GF-D8 (cell line): ENCODE data around the gene SNX33.
A peak's percentile ranks its signal among the peaks of the same experiment; 100 is the strongest.
"Not testable (repeated sequence)": the region's sequence is repeated elsewhere in the genome, so short reads cannot be mapped to it uniquely, and the experiment has no call there.

Experiments used
- DNase-seq: peaks from one replicate; lab custom pipeline; 2025; lab: John Stamatoyannopoulos, UW

SNX33 gene, protein sequence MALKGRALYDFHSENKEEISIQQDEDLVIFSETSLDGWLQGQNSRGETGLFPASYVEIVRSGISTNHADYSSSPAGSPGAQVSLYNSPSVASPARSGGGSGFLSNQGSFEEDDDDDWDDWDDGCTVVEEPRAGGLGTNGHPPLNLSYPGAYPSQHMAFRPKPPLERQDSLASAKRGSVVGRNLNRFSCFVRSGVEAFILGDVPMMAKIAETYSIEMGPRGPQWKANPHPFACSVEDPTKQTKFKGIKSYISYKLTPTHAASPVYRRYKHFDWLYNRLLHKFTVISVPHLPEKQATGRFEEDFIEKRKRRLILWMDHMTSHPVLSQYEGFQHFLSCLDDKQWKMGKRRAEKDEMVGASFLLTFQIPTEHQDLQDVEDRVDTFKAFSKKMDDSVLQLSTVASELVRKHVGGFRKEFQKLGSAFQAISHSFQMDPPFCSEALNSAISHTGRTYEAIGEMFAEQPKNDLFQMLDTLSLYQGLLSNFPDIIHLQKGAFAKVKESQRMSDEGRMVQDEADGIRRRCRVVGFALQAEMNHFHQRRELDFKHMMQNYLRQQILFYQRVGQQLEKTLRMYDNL

DNA sequence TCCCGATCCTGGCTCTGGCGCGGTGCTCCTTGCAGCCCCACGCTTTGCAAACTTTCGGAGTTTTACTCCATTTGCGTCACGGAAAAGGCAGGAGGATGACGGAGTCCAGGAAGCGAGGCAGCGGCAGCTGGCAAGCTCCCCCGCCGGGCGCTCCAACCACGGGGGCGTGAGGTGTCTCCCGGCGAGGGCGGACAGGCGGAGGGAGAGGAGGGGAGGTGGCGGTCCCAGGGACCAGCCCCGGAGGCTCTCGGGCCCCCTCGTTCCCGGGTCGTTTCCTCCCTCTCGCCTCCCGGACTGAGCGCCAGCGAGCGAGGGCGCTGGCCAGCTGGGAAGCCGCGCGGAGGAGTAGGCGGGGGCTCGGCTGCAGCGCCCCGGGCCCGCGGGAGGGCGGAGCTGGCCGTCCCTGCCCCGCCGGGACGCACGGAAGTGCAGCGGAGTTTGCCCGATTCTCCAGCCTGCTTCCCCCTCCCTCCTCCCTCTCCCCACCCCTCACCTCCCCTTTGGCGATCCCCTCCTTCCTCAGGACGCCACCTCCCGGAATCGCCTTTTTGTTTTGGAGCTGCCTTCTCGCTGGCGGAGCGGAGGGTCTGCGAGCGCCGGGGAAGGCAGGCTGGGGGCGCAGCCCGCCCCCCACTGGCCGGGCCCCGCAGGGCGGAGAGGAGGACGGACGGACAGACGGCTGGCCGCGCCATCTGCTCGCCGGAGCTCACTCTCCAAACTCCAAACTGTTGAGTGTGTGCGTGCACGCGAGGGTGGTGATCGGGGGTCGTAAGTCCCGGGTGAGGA, at the start of gene SNX33:
Gene SNX33 (plus strand): TSS at position 543 of the 786 bp plus-strand sequence. CDS start 1,191 bp downstream, outside the sequence.
- no peak for DNase-seq

DNA sequence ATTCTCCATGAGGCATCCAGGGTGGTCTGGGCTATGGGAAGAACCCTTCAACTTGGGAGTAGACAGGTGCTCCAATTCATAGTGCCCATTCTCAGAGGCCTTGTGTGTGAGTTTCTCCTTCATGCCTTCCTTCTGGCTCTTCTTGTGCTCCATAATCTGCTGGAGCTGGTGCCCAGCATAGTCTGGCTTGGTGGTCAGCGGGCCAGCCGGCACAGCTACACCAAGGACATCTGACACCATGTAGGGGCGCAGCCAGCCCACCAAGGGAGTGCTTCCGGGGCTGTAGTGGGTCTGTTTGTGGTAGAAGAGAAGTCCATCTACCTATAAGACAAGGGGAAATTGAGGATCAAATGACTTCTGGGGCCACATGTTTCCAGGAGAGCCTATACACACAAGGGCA, 49.4 kb upstream of the SNX33 start:
- DNase-seq, result no peak

DNA sequence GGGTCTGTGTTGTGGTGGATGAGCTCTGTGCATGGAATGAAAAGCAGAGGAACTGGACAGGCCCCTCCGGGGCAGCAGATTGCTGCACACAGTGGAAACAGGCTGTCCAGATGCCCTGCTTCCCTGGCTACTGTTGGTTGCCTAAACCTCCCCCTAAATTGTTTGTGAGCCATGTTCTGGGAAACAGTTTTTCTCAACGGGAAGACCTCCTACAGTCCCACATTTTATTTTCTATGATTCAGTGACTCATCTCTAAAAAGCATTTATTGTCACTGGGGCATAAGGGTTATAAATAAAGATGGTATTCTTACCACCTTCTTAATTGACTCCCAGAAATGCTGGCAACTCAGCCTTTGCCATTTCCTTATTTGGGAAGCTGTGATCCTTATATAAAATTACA, 48.3 kb upstream of the SNX33 start:
- no peak for DNase-seq

DNA sequence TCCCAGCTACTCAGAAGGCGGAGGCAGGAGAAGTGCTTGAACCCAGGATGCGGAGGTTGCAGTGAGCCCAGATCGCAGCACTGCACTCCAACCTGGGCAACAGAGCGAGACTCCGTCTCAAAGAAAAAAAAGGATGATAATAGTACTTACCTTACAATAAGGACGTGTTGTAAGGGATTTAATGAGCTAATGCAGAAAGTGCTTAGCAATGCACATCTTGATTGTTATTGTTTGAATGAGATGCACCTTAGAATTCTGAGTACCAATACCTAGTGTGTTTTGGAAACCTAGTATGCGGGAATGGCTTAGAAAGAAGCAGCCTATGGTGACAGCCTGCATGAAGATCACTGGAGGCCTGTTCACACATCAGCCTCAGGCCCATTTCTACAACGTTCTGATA, 41.7 kb upstream of the SNX33 start:
- DNase-seq, result no peak

DNA sequence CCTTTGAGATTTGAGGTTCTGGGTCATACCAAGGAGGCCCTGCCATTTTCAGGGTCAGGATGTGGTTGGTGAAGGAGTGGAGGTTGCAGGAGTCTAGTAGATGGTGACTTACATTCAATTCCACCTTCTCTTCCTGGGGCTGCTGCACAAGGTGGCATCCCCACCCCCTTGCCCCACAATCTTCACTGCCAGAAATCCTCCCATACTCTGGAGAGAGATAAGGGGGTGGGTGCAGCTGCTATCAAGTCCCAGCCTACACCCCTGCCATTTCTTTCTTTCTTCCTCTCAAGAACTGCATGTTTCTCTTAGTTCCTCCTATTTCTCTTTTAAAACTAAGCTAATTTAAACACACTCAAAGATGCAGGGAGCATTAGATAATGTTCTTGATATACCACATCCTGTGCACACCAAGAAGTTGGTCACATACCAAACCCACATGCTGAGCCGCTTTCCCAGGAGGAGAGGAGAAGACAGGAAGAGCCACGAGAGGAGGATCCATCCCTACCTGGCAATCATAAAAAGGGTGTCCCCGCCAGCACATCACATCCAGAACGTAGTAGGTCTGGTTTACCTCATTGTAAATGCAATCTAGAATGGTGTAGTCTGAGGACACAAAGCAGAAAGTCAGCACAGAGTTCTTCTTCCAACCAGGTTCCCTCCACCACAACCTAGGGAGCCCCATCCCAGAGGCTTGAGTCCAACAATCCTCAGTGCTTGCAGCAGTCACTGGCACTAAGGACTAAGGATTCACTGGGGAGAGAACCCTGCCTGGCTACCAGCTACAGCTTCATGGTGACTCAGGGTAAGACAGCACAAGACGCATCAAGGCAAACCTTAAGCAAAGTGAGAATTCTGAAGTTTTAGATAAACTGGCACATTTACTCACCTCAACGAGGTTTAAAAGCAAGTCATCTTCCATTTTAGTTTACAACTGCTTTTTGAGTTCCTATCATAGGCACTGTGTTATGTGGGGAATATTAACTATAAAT, 40.7 kb upstream of the SNX33 start:
- peak; percentile 36 for DNase-seq

DNA sequence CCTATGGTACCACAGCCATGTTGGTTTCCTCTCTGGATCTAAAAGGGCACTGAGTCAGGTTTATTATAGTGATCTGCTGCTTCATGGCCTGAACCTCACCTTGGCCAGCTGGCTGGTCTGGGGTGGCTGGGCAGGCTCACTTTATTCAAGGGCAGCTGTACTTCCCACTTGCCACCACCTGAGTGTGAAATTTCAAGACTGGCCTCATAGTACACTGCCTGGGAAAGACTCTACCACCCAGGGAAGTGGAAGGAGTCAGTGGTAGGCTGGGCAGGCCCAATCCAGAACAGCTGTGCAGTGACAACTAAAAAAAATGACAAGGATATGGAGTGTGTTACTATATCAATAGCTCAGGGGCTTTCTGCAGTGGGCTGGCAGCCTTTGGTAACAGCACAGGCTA, 30.9 kb upstream of the SNX33 start:
- DNase-seq, result no peak

DNA sequence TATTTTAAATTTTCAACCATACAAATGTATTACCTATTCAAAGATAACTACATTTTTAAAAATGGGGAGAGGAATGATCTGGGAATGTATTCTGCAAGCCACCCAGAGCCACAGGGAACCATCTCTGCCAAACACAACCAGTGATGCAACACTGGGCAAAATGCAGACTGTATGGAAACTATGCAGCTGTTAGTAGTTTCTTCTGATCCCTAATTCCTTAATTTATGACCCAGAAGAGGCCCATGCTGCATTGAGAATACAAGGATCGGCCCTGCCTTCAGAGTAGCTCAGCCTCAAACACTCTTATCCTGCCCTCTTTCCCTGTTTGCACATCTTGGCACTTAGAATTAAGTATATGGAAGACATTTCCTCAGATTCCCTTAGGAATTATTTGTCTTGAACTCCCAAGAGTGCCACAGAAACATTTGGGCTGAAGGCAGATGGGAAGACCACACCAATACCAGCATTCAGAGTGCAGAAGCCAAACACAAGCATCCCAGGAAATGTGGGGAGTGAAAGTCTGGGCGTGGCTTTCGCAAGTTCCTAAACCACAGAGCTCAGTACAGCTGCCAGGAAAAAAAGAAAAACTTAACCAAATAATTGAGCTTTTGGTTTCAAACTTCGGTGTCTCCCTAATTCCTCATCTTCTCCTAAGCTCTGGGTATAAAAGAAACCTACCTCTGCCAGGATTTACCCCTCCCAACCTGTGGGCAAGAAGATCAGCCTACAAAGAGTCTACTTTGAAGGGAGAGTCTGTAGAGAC, 27.5 kb upstream of the SNX33 start:
- peak; percentile 23 for DNase-seq

DNA sequence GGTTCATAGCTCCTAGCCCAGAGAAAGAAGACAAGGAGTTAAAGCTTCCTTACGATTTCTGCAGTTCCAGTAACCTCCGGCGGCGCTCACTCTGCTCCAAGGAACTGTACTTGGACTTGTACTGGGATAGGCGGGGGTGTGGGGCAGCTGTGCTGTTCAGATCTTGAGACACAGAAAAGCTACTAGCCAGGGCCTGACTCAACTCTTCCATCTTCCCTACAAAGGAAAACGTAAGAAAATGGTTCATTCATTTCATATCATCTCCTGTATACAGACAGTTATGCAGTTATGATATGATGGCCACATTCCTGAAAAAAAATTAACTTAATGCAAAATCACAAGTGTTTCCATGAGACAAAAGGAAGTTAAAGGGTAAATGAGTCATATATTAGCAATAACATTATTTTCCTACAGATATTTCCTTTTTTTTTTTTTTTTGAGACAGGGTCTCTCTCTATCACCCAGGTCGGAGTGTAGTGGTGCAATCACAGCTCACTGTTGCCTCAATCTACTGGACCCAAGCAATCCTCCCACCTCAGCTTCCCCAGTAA, 26.8 kb upstream of the SNX33 start:
- peak; percentile 38 for DNase-seq

DNA sequence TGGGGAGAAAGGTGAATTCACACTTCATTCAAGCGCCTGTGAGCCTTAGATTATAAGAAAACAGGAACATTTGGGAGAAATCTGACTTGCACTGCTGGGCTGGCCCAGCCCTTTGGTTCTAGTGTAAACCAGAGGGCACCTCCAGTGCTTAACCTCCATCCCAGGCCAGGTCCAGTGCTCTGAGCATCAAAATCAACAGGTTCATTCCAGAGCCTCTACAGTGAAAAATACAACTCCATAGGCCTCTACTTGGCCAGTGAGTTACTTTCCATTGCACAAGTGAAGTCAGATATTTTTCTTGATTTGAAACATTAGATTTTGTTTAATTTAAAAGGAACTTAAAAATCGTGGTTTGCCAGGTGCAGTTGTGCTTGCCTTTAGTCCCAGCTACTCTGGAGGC, 25.2 kb upstream of the SNX33 start:
- DNase-seq, result no peak

DNA sequence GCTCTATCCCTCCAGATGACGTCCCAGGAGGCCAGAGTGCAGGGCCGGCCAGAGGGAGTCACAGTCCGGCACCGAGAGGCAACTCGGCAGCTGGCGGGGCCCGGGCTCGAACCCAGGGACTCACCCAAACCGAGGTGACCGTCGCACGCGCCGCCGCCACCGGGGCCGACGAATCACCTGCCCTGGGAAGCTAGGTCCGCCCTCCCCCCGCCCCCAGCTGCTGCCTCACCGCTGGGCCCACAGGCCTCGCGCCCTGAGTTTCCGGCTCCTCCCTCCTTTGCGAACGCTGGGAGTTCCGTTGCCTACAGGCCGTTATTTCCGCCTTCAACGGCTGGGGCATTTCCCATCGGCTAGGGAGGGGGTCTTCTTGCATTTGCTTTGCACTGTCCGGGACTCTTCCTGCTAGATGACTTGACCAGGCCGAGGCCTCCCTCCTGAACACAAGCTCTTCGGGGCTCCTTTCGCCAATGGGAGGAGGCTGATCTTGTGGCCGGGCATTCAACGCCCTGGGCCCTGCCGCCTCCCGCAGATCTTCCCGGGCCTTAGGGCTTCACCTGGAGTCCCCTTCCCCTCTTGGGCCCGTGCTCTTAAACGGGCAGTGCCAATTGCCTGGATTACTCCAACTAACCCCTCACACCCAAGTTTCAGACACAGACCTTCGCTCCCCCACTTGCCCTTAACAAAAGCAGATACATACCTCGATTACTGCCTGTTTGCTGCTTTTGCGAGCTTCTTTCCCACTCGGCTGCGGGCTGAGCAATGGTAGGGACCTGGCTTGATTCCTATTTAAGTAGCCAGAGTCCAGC, 22.0 kb upstream of the SNX33 start, which contains the start of gene SNUPN:
Gene SNUPN (minus strand): TSS at position 184 of the 806 bp plus-strand sequence. CDS start 4,674 bp downstream, outside the sequence.
- peak; percentile 90 for DNase-seq

DNA sequence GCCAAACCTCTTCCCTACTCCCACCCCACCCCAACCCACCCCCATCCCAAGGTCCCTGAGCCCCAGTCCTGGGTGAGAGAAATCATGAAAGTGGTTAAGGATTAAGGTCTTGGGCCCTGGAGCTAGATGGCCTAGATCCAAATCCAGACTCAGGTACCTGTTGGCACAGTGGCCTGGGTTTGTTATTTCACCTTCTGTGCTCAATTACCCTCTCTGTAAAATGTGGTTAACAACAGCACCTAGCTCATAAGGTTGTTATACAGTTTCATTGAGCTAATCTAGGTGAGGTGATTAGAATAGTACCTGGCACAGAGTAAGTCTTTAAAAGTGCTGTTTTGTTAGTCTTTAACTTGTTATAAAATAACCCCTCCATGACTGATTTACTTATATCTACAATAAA, 15.8 kb upstream of the SNX33 start:
- no peak for DNase-seq

DNA sequence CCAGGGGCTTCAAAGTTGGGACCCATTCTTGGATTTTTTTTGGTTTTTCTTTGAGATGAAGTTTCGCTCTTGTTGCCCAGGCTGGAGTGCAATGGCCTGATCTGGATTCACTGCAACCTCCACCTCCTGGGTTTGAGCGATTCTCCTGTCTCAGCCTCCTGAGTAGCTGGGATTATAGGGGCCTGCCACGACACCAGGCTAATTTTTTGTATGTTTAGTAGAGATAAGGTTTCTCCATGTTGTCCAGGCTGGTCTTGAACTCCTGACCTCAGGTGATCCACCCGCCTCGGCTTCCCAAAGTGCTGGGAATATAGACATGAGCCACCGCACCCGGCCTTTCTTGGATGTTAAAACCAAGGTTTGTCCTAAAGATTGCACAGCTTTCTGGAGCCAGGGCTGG, 13.8 kb upstream of the SNX33 start:
- not testable (repeated sequence) for DNase-seq

DNA sequence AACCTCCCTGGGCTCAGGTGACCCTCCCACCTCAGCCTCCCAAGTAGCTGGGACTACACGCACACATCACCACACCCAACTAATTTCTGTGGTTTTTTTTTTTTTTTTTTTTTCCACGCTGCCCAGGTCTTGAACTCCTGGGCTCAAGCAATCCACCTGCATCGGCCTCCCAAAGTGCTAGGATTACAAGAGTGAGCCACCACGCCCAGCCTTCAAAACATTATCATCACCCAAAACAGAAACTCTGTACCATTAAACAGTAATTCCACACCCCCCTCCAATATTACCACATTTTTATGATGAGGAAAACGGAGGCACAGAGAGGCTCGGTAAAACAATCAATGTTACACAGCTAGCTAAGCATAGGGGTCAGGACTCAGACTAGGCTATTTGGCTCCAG, 11.7 kb upstream of the SNX33 start:
- no peak for DNase-seq

DNA sequence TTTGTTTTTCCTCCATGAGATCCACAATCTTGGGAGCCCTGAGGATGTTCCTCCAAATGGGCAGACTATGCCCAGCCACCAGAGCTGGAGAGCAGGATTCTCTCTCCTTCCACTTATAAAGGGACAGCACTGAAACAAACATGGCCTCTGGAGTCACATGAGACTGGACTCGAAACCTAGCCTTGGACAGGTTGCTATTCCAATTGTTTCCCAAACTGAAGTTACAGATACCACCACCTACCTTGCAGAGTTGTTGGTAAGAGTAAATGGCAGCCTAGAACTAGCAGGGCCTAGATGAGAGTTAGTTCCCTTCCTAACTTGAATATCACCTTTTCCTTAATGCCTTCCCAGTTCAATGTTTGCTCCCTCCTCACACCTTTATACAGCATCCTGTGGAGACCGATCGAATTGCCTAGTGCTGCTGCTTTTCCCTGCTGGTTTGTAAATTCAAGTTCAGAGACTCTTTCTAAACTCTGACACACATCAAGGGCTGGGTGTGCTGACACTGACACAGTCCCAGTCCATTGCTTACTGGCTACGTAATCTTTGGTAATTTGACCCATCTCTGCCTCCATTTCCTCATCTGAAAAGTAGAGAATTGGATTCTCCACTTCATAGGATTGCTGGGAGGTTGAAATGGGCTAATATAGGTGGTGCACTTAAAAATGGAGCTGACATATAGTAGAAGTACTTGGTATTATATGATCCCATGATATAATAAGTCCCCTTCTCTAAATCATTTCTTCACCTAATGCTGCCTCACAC, 10.3 kb upstream of the SNX33 start:
- DNase-seq, result no peak

DNA sequence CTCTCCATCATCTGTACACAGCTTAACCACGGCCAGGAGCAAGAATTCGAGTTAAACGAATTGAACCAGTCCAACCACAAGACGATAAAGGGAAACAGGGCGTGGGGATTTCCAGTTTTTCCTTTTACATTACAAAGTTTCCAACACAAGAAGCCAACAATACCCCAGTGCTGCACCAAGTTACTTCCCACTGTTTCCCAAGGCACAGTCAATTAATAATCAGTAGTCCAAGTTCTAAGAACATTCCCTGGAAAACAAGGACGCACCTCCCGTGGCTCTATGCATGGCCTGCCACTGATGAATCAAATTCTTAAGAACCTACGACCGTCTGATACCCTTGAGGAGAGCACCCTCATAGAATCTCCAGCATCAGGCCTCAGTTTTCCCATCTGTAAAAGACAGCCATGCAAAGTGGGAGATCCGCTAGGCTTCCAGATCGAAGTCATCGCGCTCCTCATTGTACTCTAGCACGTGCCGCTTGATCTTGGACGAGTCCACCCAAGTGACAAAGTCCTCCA, 8.5 kb upstream of the SNX33 start:
- no peak for DNase-seq

DNA sequence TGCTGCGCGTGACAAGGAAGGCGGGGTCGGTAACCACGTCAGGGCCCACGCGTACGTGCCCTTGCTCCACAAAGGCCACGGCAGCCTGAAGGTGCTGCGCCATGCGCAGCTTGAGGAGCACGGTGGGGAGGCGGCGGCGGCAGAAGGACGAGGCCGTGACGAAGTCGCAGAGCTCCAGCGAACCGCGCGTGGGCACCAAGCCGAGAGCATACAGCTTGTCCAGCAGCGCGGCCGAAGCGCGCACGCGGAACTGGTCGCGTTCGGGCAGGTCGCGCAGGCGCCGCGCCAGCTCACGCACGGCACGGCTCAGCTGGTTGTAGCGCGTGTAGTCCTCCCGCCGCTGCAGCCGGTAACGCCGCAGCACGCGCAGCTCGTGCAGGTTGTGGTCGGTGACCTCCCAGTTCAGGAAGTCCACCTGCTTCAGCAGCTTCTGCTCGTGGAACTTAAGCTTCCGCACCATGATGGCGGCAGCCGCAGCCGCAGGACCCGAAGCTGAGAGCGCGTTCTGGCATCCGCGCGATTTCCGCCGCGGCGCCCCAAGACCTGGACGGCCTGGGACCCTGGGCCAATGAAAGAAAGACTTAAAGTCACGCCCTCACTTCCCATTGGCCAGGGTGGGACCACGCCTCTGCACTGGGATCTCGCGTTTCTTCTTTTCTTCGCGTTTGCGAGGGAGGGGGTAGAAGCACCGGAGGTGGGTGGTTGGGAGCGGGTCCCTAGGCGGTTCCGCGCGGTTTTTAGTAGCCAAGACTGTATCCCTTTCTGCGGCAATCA, 7.8 kb upstream of the SNX33 start, which contains the start of gene IMP3:
Gene IMP3 (minus strand): TSS at position 516 of the 774 bp plus-strand sequence. CDS start 56 bp downstream, at position 460.
- peak; percentile 94 for DNase-seq

DNA sequence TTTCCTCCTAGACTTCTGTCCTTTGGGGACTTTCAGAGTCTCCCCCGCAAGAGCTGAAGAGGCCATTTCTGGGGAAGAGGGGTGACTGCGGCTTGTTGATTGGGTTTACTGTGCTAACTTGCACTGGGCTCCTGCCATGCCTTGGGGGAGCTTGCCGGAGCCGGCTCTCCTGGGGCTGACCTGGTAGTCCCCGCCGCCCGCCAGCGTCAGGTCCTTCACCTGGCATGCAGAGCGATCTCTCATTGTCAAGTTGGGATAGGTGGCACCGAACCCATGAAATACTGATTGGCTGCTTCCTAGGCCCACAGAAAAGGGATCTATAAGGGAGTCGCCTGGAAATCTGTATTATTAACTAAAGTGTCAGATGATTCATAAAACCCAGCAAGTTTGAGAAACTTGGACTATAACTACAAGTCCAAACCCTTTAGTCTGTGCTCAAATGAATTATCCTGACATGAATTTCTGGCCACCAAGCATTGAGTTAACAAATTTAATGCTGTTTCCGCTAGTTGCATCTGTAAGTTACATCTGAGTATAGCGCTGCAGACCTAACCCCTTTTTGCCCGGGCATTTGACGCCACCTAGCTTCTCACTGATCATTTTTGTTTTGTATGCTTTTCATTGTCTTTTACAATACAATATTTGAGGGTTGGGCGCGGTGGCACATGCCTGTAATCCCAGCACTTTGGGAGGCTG, 7.1 kb upstream of the SNX33 start:
- peak; percentile 50 for DNase-seq
